ENCODE results near the gene EFS.

DNA sequence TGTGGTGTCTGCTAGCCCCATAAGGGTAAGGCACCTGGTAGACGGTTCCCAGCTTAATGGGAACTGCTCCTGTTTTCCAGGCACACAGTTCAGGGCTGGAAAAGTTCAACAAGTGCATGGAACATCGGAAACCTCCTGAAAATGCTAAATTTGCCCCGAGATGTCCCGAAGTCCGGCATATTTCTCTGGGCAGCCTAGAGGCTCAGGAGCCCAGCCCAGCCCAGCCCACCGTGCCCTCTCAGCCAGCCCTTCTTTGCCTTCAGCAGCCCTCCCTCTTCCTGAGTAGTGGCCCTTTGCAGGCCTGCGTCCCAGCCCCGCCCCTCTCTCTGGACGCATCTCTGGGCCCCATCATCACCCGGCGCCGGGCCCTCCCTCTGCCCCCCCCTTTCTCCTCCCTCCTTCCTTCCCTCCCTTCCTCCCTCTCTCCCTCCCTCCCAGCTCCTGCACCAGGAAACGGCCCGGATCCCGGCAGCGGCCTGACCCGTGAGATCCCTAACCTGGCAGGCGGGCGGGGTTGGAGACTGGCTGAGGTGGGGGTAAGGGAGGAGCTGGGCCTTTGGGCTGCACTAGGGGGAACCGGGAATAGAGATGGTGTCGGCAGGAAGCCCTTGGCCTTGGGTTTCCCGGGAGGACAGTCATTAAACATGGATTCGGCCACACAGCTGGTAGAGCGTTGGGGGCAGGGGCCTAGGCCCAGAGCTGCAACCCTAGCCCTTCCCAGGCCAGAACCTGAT, 58.4 kb downstream of the EFS start, which contains the start of gene BCL2L2:
- TF ChIP-seq, protein P1, sequence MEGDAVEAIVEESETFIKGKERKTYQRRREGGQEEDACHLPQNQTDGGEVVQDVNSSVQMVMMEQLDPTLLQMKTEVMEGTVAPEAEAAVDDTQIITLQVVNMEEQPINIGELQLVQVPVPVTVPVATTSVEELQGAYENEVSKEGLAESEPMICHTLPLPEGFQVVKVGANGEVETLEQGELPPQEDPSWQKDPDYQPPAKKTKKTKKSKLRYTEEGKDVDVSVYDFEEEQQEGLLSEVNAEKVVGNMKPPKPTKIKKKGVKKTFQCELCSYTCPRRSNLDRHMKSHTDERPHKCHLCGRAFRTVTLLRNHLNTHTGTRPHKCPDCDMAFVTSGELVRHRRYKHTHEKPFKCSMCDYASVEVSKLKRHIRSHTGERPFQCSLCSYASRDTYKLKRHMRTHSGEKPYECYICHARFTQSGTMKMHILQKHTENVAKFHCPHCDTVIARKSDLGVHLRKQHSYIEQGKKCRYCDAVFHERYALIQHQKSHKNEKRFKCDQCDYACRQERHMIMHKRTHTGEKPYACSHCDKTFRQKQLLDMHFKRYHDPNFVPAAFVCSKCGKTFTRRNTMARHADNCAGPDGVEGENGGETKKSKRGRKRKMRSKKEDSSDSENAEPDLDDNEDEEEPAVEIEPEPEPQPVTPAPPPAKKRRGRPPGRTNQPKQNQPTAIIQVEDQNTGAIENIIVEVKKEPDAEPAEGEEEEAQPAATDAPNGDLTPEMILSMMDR (optimal IDR thresholded peaks at IDR 0.05 in 1 of 3, IDR thresholded peaks at IDR 0.05 in 1 of 3, conservative IDR thresholded peaks at IDR 0.05 in 1 of 3; ENCODE audit: extremely low read depth in 1 of 3, insufficient read depth in 2 of 3, low read length in 3 of 3): no peak
- no peak for TF ChIP-seq EZH2 (IDR thresholded peaks at IDR 0.05; ENCODE audit: low read length)
